Neuron (in vitro differentiated cells): Measurements from ENCODE around the gene MEIOB.
"Not testable (repeated sequence)": the region's sequence is repeated elsewhere in the genome, so short reads cannot be mapped to it uniquely, and the experiment has no call there.

Source experiments
- H2AFZ ChIP-seq: one replicate; pipeline ENCODE4 v1.6.1; 2013; ENCODE audit warnings: low read depth, mild to moderate bottlenecking, inconsistent platforms, low read length, moderate library complexity
- H3K27me3 ChIP-seq: one replicate; pipeline ENCODE4 v1.6.1; 2013; ENCODE audit warnings: low read length; ENCODE audit not compliant: insufficient read depth
- H3K36me3 ChIP-seq: one replicate; pipeline ENCODE4 v1.6.1; 2013; ENCODE audit warnings: low read length; ENCODE audit not compliant: insufficient read depth
- H3K4me1 ChIP-seq: one replicate; pipeline ENCODE4 v1.6.1; 2013; ENCODE audit warnings: low read length; ENCODE audit not compliant: insufficient read depth
- H3K4me3 ChIP-seq: 2 replicates; pipeline ENCODE4 v1.5.1; 2013; ENCODE audit warnings: mild to moderate bottlenecking, low read length, moderate library complexity
- H3K9me3 ChIP-seq: one replicate; pipeline ENCODE4 v1.6.1; 2013; ENCODE audit warnings: low read length

Gene MEIOB

GRCh38 chr16:1817716-1818115 lies 54.2 kb downstream of the MEIOB start:
- no peaks in the 10 kb centered on the region for H3K27me3 ChIP-seq
- H3K9me3 ChIP-seq: no peaks in the 10 kb centered on the region
- H3K36me3 ChIP-seq: peaks cover 28% of the 10 kb centered on the region
- no peak overlapping the region for H2AFZ ChIP-seq
- H3K4me1 ChIP-seq: no peaks in the 10 kb centered on the region
- H3K4me3 ChIP-seq: no peak overlapping the region

- Histone ChIP-seq H3K4me3 (no peak overlapping the region), H3K36me3 (peaks cover 24% of the 10 kb centered on the region), H2AFZ (no peak overlapping the region), H3K27me3 (no peaks in the 10 kb centered on the region), H3K9me3 (no peaks in the 10 kb centered on the region), H3K4me1 (no peaks in the 10 kb centered on the region)
Measured at GRCh38 chr16:1817276-1817589, 54.7 kb downstream of the MEIOB start.

GRCh38 chr16:1816396-1817275 lies 55.3 kb downstream of the MEIOB start:
- H3K27me3 ChIP-seq: no peaks in the 10 kb centered on the region
- H2AFZ ChIP-seq: no peak overlapping the region
- peaks cover 24% of the 10 kb centered on the region for H3K36me3 ChIP-seq
- no peaks in the 10 kb centered on the region for H3K4me1 ChIP-seq
- H3K4me3 ChIP-seq: no peak overlapping the region
- no peaks in the 10 kb centered on the region for H3K9me3 ChIP-seq

- Histone ChIP-seq H3K4me3 (no peak overlapping the region), H3K4me1 (no peaks in the 10 kb centered on the region), H3K27me3 (no peaks in the 10 kb centered on the region), H3K9me3 (no peaks in the 10 kb centered on the region), H2AFZ (no peak overlapping the region), H3K36me3 (peaks cover 26% of the 10 kb centered on the region)
Measured at GRCh38 chr16:1815461-1815860, 56.5 kb downstream of the MEIOB start.

GRCh38 chr16:1812732-1813163 lies 59.2 kb downstream of the MEIOB start:
- Histone ChIP-seq H3K9me3 (no peaks in the 10 kb centered on the region), H3K27me3 (no peaks in the 10 kb centered on the region), H2AFZ (no peak overlapping the region), H3K36me3 (peaks cover 29% of the 10 kb centered on the region), H3K4me3 (no peak overlapping the region), H3K4me1 (no peaks in the 10 kb centered on the region)

GRCh38 chr16:1810536-1810935 lies 61.4 kb downstream of the MEIOB start:
- Histone ChIP-seq H3K27me3 (no peaks in the 10 kb centered on the region), H3K4me3 (no peak overlapping the region), H2AFZ (no peak overlapping the region), H3K36me3 (peaks cover 26% of the 10 kb centered on the region), H3K4me1 (no peaks in the 10 kb centered on the region), H3K9me3 (peaks cover 2% of the 10 kb centered on the region)

- Histone ChIP-seq H3K4me1 (no peaks in the 10 kb centered on the region), H2AFZ (no peak overlapping the region), H3K27me3 (no peaks in the 10 kb centered on the region), H3K4me3 (no peak overlapping the region), H3K9me3 (peaks cover 2% of the 10 kb centered on the region), H3K36me3 (peaks cover 22% of the 10 kb centered on the region)
Measured at GRCh38 chr16:1810106-1810505, 61.9 kb downstream of the MEIOB start.

GRCh38 chr16:1809281-1809801 lies 62.6 kb downstream of the MEIOB start:
- Histone ChIP-seq H3K4me1 (no peaks in the 10 kb centered on the region), H3K36me3 (peaks cover 22% of the 10 kb centered on the region), H3K4me3 (no peak overlapping the region), H3K27me3 (no peaks in the 10 kb centered on the region), H3K9me3 (peaks cover 2% of the 10 kb centered on the region), H2AFZ (no peak overlapping the region)

GRCh38 chr16:1808691-1809090 lies 63.3 kb downstream of the MEIOB start:
- Histone ChIP-seq H3K4me3 (no peak overlapping the region), H2AFZ (no peak overlapping the region), H3K36me3 (peaks cover 19% of the 10 kb centered on the region), H3K9me3 (peaks cover 2% of the 10 kb centered on the region), H3K4me1 (no peaks in the 10 kb centered on the region), H3K27me3 (no peaks in the 10 kb centered on the region)

GRCh38 chr16:1807626-1808025 lies 64.3 kb downstream of the MEIOB start:
- Histone ChIP-seq H3K9me3 (peaks cover 2% of the 10 kb centered on the region), H2AFZ (no peak overlapping the region), H3K4me3 (no peak overlapping the region), H3K27me3 (no peaks in the 10 kb centered on the region), H3K4me1 (no peaks in the 10 kb centered on the region), H3K36me3 (peaks cover 17% of the 10 kb centered on the region)

GRCh38 chr16:1800701-1801100 lies 71.3 kb downstream of the MEIOB start:
- peaks cover 1% of the 10 kb centered on the region for H3K36me3 ChIP-seq
- no peaks in the 10 kb centered on the region for H3K27me3 ChIP-seq
- no peak overlapping the region for H2AFZ ChIP-seq
- peaks cover 1% of the 10 kb centered on the region for H3K9me3 ChIP-seq
- no peak overlapping the region for H3K4me3 ChIP-seq
- no peaks in the 10 kb centered on the region for H3K4me1 ChIP-seq

- H3K36me3 ChIP-seq, H3K4me3 ChIP-seq, H3K9me3 ChIP-seq, H3K4me1 ChIP-seq, H2AFZ ChIP-seq, H3K27me3 ChIP-seq: not testable (repeated sequence)
Measured at GRCh38 chr16:1799263-1799662, 72.7 kb downstream of the MEIOB start.

- no peak overlapping the region for H2AFZ ChIP-seq
- no peaks in the 10 kb centered on the region for H3K9me3 ChIP-seq
- peaks cover 5% of the 10 kb centered on the region for H3K36me3 ChIP-seq
- H3K27me3 ChIP-seq: no peaks in the 10 kb centered on the region
- H3K4me3 ChIP-seq: no peak overlapping the region
- no peaks in the 10 kb centered on the region for H3K4me1 ChIP-seq
Measured at GRCh38 chr16:1794908-1795666, 76.9 kb downstream of the MEIOB start.
